SU-DHL-6 (cell line): ENCODE measurements around the gene SPAG7.

Experiments
- EZH2phosphoT487 ChIP-seq: fragments of 200-600 bp; sonication (generic), shearing (Covaris generic); conservative IDR thresholded peaks from 2 replicates; pipeline ENCODE4 v1.6.1; 2018; ENCODE audit warnings: mild to moderate bottlenecking, antibody characterized with exemption, low read length, moderate library complexity, mixed read lengths
- TF ChIP-seq, protein P1 (sequence below): fragments of 200-600 bp; sonication (generic); IDR thresholded peaks from one replicate; pipeline ENCODE4 v1.5.1; 2017; ENCODE audit warnings: antibody characterized with exemption, mild to moderate bottlenecking, low read length, moderate library complexity; ENCODE audit not compliant: insufficient read depth, poor library complexity, severe bottlenecking

DNA sequence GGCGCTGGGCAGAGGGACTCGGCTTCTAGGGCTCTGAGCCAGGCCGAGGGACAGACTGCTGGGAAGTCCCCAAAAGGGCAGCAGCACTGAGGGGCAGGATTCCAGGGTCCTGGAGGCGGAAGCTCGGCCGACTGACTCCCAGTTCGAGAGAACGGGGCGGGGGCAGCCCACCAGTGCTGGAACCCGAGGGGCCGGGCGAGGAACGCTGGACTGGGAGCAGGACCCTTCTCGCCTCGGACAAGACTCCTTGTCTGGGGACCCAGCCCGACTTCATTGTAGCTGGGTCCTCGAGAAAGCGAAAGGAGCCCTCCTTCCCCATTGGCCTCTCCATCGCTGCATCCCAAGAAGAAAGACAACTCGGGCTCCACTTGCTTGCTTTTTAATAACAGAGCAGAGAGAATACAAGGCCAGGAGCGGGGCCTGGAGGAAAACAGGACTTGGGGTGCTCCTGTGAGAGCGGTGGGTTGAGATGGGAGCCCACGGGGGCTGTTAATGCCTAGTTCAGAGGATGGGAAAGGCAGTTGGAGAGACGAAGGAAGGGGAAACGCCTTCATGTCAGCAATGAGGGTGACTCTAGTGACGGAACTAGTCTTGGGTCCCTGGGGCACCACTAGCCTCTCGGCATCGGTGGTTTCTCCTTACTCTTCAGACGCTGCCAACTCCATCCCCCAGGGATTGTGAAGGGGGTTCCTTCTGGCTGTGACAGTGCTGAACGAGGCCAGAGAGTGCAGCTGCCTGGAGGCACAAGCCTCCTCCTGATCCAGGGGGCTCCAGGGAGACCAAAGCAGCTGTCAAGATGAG, 20.4 kb upstream of the SPAG7 start:
- TF ChIP-seq, protein P1, sequence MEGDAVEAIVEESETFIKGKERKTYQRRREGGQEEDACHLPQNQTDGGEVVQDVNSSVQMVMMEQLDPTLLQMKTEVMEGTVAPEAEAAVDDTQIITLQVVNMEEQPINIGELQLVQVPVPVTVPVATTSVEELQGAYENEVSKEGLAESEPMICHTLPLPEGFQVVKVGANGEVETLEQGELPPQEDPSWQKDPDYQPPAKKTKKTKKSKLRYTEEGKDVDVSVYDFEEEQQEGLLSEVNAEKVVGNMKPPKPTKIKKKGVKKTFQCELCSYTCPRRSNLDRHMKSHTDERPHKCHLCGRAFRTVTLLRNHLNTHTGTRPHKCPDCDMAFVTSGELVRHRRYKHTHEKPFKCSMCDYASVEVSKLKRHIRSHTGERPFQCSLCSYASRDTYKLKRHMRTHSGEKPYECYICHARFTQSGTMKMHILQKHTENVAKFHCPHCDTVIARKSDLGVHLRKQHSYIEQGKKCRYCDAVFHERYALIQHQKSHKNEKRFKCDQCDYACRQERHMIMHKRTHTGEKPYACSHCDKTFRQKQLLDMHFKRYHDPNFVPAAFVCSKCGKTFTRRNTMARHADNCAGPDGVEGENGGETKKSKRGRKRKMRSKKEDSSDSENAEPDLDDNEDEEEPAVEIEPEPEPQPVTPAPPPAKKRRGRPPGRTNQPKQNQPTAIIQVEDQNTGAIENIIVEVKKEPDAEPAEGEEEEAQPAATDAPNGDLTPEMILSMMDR: no peak
- no peak for TF ChIP-seq EZH2phosphoT487
